Tibial nerve (tissue), 4 donors: Measurements from ENCODE around the gene IL9R. TPM values are rescaled to one million over a fixed set of nuclear protein-coding genes. Genes with fewer than 3 reads are reported as not detected.
"Not testable (repeated sequence)": the region's sequence is repeated elsewhere in the genome, so short reads cannot be mapped to it uniquely, and the experiment has no call there.

Source experiments
- DNase-seq, 2 donors: peaks; one replicate each; pipeline ENCODE4 v3.0.0-alpha.2; 2019; ENCODE audit warnings: low spot score in 2 of 2
- H3K27ac ChIP-seq, 4 donors: fragments of 200-600 bp; sonication (generic) in 3 of 4; one replicate each; pipeline ENCODE4 v1.5.1; 2017 to 2019; ENCODE audit warnings: mild to moderate bottlenecking in 1 of 4
- H3K27me3 ChIP-seq, 2 donors: fragments of 200-600 bp; sonication (generic) in 1 of 2; one replicate each; pipeline versions ENCODE4 v1.5.1 to v1.6.0; 2017 to 2019
- H3K36me3 ChIP-seq, 3 donors: fragments of 200-600 bp; sonication (generic); one replicate each; pipeline ENCODE4 v1.5.1; 2018 to 2019
- H3K4me1 ChIP-seq, 4 donors: fragments of 200-600 bp; sonication (generic) in 3 of 4; one replicate each; pipeline ENCODE4 v1.5.1; 2017 to 2019
- H3K4me3 ChIP-seq, 4 donors: fragments of 200-600 bp; sonication (generic) in 3 of 4; one replicate each; pipeline ENCODE4 v1.5.1; 2017 to 2019; ENCODE audit warnings: mild to moderate bottlenecking in 1 of 4, moderate library complexity in 1 of 4
- H3K9me3 ChIP-seq, 4 donors: fragments of 200-600 bp; sonication (generic) in 3 of 4; one replicate each; pipeline ENCODE4 v1.5.1; 2017 to 2019
- WGBS, 2 donors: methylation state at CpG; one replicate each; pipeline ENCODE4 v1.1.5; 2018; 5-methylcytosine and 5-hydroxymethylcytosine counted together
- total RNA-seq, 4 donors: library from RNA; depleted of rRNA; stranded (reverse); fragments of >200 nt; gene quantifications; one replicate each; pipeline ENCODE4 v1.1.0, GENCODE V29; 2016

The IL9R gene
- total RNA-seq, 4 donors from 2014 or later = 0.39 to 0.44 TPM; not detected in 2

DNA sequence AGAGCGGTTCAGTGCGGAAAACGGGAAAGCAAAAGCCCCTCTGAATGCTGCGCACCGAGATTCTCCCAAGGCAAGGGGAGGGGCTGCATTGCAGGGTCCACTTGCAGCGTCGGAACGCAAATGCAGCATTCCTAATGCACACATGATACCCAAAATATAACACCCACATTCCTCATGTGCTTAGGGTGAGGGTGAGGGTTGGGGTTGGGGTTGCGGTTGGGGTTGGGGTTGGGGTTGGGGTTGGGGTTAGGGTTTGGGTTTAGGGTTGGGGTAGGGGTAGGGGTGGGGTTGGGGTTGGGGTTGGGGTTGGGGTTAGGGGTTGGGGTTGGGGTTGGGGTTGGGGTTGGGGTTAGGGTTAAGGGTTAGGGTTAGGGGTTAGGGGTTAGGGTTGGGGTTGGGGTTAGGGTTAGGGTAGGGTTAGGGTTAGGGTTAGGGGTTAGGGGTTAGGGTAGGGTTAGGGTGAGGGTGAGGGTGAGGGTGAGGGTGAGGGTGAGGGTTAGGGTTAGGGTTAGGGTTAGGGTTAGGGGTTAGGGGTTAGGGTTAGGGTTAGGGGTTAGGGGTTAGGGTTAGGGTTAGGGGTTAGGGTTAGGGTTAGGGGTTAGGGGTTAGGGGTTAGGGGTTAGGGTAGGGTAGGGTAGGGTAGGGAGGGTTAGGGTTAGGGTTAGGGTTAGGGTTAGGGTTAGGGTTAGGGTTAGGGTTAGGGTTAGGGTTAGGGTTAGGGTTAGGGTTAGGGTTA, 32.4 kb downstream of the IL9R start:
- H3K27me3 ChIP-seq, H3K4me1 ChIP-seq, H3K4me3 ChIP-seq, H3K36me3 ChIP-seq, H3K9me3 ChIP-seq, H3K27ac ChIP-seq, DNase-seq: not testable (repeated sequence)
- no CpG with 5 or more reads among the region's 9 CpGs for WGBS, 2 donors

DNA sequence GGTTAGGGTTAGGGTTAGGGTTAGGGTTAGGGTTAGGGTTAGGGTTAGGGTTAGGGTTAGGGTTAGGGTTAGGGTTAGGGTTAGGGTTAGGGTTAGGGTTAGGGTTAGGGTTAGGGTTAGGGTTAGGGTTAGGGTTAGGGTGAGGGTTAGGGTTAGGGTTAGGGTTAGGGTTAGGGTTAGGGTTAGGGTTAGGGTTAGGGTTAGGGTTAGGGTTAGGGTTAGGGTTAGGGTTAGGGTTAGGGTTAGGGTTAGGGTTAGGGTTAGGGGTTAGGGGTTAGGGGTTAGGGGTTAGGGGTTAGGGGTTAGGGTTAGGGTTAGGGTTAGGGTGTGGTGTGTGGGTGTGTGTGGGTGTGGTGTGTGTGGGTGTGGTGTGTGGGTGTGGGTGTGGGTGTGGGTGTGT, 33.0 kb downstream of the IL9R start:
- not testable (repeated sequence) for H3K4me1 ChIP-seq, H3K36me3 ChIP-seq, H3K27me3 ChIP-seq, H3K9me3 ChIP-seq, DNase-seq, H3K27ac ChIP-seq, H3K4me3 ChIP-seq

Other genes with a start within 250 kb of the IL9R start
- gene VAMP7, start 116.4 kb upstream of the IL9R start, total RNA-seq = 10 to 100 TPM; 24.9 to 32.1 (median 25.5) TPM